ENCODE measurements around the gene PLAAT4. TPM values are rescaled to one million over a fixed set of nuclear protein-coding genes. Genes with fewer than 3 reads are reported as not detected.

PLAAT4 gene
- total and polyA plus RNA-seq, 10 of the 15 experiments (the other 5 are each of a cell fraction or from before 2014, with no cell fraction given) = 6.0 to 34.3 (median 12.4) TPM

- ChIA-PET RAD21 (ENCODE audit: unreplicated experiment) (interaction anchor here (1.2 to 1.5 kb wide), 2 partner anchors 37 to 57 kb away, joined by 3 to 4 read pairs; partner anchors contain the start of gene PLAAT4), SMC1A (ENCODE audit: uncharacterized antibody, unreplicated experiment) (interaction anchor here (0.5 to 1.6 kb wide), 6 partner anchors 15 to 1108 kb away, joined by 3 to 6 read pairs (median 3); no protein-coding TSS in a partner anchor), POLR2A (interaction anchor here (1.1 kb wide), 1 partner anchor 12 kb away, joined by 3 read pairs; no protein-coding TSS in a partner anchor), CTCF (interaction anchor here (0.5 to 1.2 kb wide), 3 partner anchors 10 to 165 kb away, joined by 3 read pairs; no protein-coding TSS in a partner anchor)
- H3K27me3 ChIP-seq (replicated peaks in 1 of 2; ENCODE audit: control insufficient read depth in 2 of 2, insufficient read depth in 2 of 2, low read length in 1 of 2) = no peaks in the 10 kb centered on the region
- peak overlapping the region; percentile 3; the same call in 1 of the 2 replicates for H3K4me3 ChIP-seq
- H3K36me3 ChIP-seq (ENCODE audit: control insufficient read depth in 2 of 2, insufficient read depth in 2 of 2, low read length in 1 of 2) = no peaks in the 10 kb centered on the region
- peak overlapping the region; percentile 67 for H2AFZ ChIP-seq (ENCODE audit: control insufficient read depth, low read depth, low read length)
- no peak for DNase-seq (ENCODE audit: low read depth, low spot score)
- peak; percentile 79 for FAIRE-seq
- no peak overlapping the region for H3K9ac ChIP-seq (ENCODE audit: control insufficient read depth, insufficient read depth, low read length)
- no peaks in the 10 kb centered on the region for H3K79me2 ChIP-seq (ENCODE audit: control insufficient read depth, insufficient read depth, low read length)
- BruUV-seq (replicated peaks) = no TSS peak
- in situ Hi-C loops (cut with MboI) (no loop called here), intact Hi-C loops (cut with micrococcal nuclease; ENCODE audit: unreplicated experiment) (no loop called here)
- peak overlapping the region; percentile 46 for H3K4me2 ChIP-seq (ENCODE audit: control insufficient read depth, insufficient read depth)
- ATAC-seq = peak; percentile 70
- H3K4me1 ChIP-seq (ENCODE audit: control insufficient read depth, insufficient read depth, low read length) = peaks cover 22% of the 10 kb centered on the region
- H3K27ac ChIP-seq (ENCODE audit: control insufficient read depth, insufficient read depth) = no peak overlapping the region; the same call in 1 of the 2 replicates
- no peaks in the 10 kb centered on the region for H3K9me3 ChIP-seq (replicated peaks; ENCODE audit: control insufficient read depth, insufficient read depth, low read length)
- no peaks in the 10 kb centered on the region for H4K20me1 ChIP-seq (ENCODE audit: control insufficient read depth, insufficient read depth)
- 58% methylated on average over 15 of the region's 15 CpGs for WGBS (ENCODE audit: insufficient coverage, insufficient replicate concordance, low lambda C conversion rate, missing lambda C conversion rate)
- TF ChIP-seq RAD51 (IDR thresholded peaks at IDR 0.05) = peak; percentile 29; the same call in 1 of the 2 replicates
- no peak for TF ChIP-seq EZH2 (IDR thresholded peaks at IDR 0.05; ENCODE audit: borderline replicate concordance, control insufficient read depth, low read depth, low read length)
- no peak for TF ChIP-seq CEBPZ (IDR thresholded peaks at IDR 0.05; ENCODE audit: low read depth, low read length)
- TF ChIP-seq NR2C1 (IDR thresholded peaks at IDR 0.05) = peak; percentile 85
- peak; percentile 80 for TF ChIP-seq GABPA (IDR thresholded peaks at IDR 0.05; ENCODE audit: low read depth)
- TF ChIP-seq NFYB (IDR thresholded peaks at IDR 0.05; ENCODE audit: insufficient read depth, low read depth, low read length) = peak; percentile 49; the same call in 1 of the 2 replicates
- peak; percentile 1 for TF ChIP-seq FOS (IDR thresholded peaks at IDR 0.05; ENCODE audit: borderline replicate concordance, extremely low read depth, insufficient read length)
- peak; percentile 43; the same call in 1 of the 2 replicates for TF ChIP-seq TAF1 (IDR thresholded peaks at IDR 0.05; ENCODE audit: borderline replicate concordance, low read depth, low read length)
- 0 out of 2 replicates have a peak, but pooled peaks have one; percentile 10 for TF ChIP-seq RAD21 (IDR thresholded peaks at IDR 0.05; ENCODE audit: insufficient read depth, low read depth, low read length)
- TF ChIP-seq CBX5 (IDR thresholded peaks at IDR 0.05; ENCODE audit: low read depth) = no peak
- TF ChIP-seq USF1 (IDR thresholded peaks at IDR 0.05; ENCODE audit: borderline replicate concordance, extremely low read length, insufficient read depth, low read depth, low read length) = peak; percentile 70
These were observed 37.6 kb downstream of the PLAAT4 start for GRCh38 chr11:63573881-63574855.
